H1 (cell line): ENCODE results near the gene GADD45GIP1. TPM values are rescaled to one million over a fixed set of nuclear protein-coding genes. Genes with fewer than 3 reads are reported as not detected.

Source experiments
- CTCF ChIA-PET: fragments of 300-600 bp; sonication (Branson Sonifier 250); formaldehyde crosslinking; loops from one replicate; lab custom pipeline; 2021; ENCODE audit not compliant: partially characterized antibody; lab: Charles Lee
- POLR2A ChIA-PET: fragments of 300-600 bp; sonication (Branson Sonifier 250); formaldehyde crosslinking; loops from one replicate; lab custom pipeline; 2021; ENCODE audit warnings: inconsistent platforms; ENCODE audit not compliant: partially characterized antibody; lab: Charles Lee
- DNase-seq, 2 experiments: peaks; one replicate each; pipeline versions ENCODE4 v3.0.0 to v3.0.0-alpha.2; 2010 to 2022; ENCODE audit warnings: low spot score in 2 of 2, low read depth in 1 of 2, mixed read lengths in 1 of 2
- FAIRE-seq: peaks from 2 replicates; lab custom pipeline; 2011; peaks lifted over from hg19 to GRCh38; lab: Jason Lieb, UNC
- H2AFZ ChIP-seq: 2 replicates; pipeline ENCODE4 v1.8.1; 2012; ENCODE audit warnings: low read length, inconsistent platforms
- H2AK5ac ChIP-seq: 2 replicates; pipeline ENCODE4 v1.6.1; 2013; ENCODE audit warnings: low read depth, low read length
- H2BK120ac ChIP-seq: replicated peaks from 2 replicates; pipeline ENCODE3; 2013; ENCODE audit warnings: low read depth, low read length, inconsistent platforms
- H2BK12ac ChIP-seq: 2 replicates; pipeline ENCODE4 v1.6.1; 2013; ENCODE audit warnings: low read depth, low read length
- H2BK15ac ChIP-seq: 2 replicates; pipeline ENCODE4 v1.6.1; 2013; ENCODE audit warnings: low read length
- H2BK20ac ChIP-seq: 2 replicates; pipeline ENCODE4 v1.6.1; 2013; ENCODE audit warnings: low read length
- H2BK5ac ChIP-seq: 2 replicates; pipeline ENCODE4 v1.6.1; 2013; ENCODE audit warnings: low read depth, low read length
- H3K14ac ChIP-seq: 2 replicates; pipeline ENCODE4 v1.6.1; 2013; ENCODE audit warnings: inconsistent platforms; ENCODE audit not compliant: insufficient read length
- H3K18ac ChIP-seq: 2 replicates; pipeline ENCODE4 v1.6.1; 2013; ENCODE audit warnings: low read length; ENCODE audit errors: extremely low read depth
- H3K23ac ChIP-seq: 2 replicates; pipeline ENCODE4 v1.6.1; 2013; ENCODE audit warnings: inconsistent platforms; ENCODE audit not compliant: insufficient read length
- H3K23me2 ChIP-seq: 2 replicates; pipeline ENCODE4 v1.6.1; 2013; ENCODE audit warnings: low read depth, low read length
- H3K27ac ChIP-seq: 2 replicates; pipeline ENCODE4 v1.6.1; 2011; ENCODE audit warnings: low read depth, low read length, inconsistent platforms
- H3K27me3 ChIP-seq, 4 experiments: replicated peaks in 1 of 4; 1 replicate in 1 of 4; 2 replicates in 3 of 4; pipeline versions ENCODE4 v1.6.1 to v1.8.1; 2011 to 2013; ENCODE audit warnings: low read length in 3 of 4, mild to moderate bottlenecking in 3 of 4, inconsistent platforms in 2 of 4, mixed read lengths in 2 of 4, moderate library complexity in 1 of 4; ENCODE audit not compliant: control insufficient read depth in 3 of 4, insufficient read depth in 3 of 4; ENCODE audit errors: extremely low read depth in 1 of 4
- H3K36me3 ChIP-seq, 4 experiments: 2 replicates each; pipeline versions ENCODE4 v1.6.1 to v1.8.1; 2011 to 2013; ENCODE audit warnings: mild to moderate bottlenecking in 4 of 4, low read length in 3 of 4, moderate library complexity in 2 of 4, control low read depth in 1 of 4, inconsistent platforms in 1 of 4; ENCODE audit not compliant: insufficient read depth in 4 of 4, control insufficient read depth in 2 of 4
- H3K4ac ChIP-seq: replicated peaks from 2 replicates; pipeline ENCODE3; 2013; ENCODE audit warnings: low read length, low read depth, mixed read lengths, inconsistent platforms; ENCODE audit not compliant: insufficient read length
- H3K4me1 ChIP-seq, 4 experiments: replicated peaks in 1 of 4; 1 replicate in 1 of 4; 2 replicates in 3 of 4; pipeline versions ENCODE4 v1.6.1 to v1.8.1; 2011 to 2013; ENCODE audit warnings: low read length in 3 of 4, inconsistent platforms in 2 of 4, mixed read lengths in 1 of 4; ENCODE audit not compliant: insufficient read depth in 4 of 4, control insufficient read depth in 3 of 4
- H3K4me2 ChIP-seq, 2 experiments: 2 replicates each; pipeline versions ENCODE4 v1.6.1 to v1.8.1; 2011 to 2013; ENCODE audit warnings: low read depth in 2 of 2, low read length in 2 of 2, control low read depth in 1 of 2, inconsistent platforms in 1 of 2, mild to moderate bottlenecking in 1 of 2; ENCODE audit not compliant: insufficient read depth in 1 of 2
- H3K4me3 ChIP-seq, 4 experiments: fragments of 200-600, 300-600 bp in 1 of 4; sonication (generic), shearing (Covaris generic), sonication (Bioruptor Twin) in 1 of 4; 2 replicates each; pipeline versions ENCODE4 v1.5.1 to v1.8.1; 2011 to 2016; ENCODE audit warnings: low read length in 4 of 4, low read depth in 3 of 4, control low read depth in 2 of 4, inconsistent platforms in 2 of 4, mild to moderate bottlenecking in 2 of 4, mixed read lengths in 1 of 4, moderate library complexity in 1 of 4; ENCODE audit not compliant: insufficient read depth in 2 of 4; ENCODE audit errors: extremely low read depth in 1 of 4
- H3K56ac ChIP-seq: replicated peaks from 2 replicates; pipeline ENCODE3; 2013; ENCODE audit warnings: low read depth, mild to moderate bottlenecking, mixed read lengths, low read length, inconsistent platforms; ENCODE audit not compliant: insufficient read length
- H3K79me1 ChIP-seq: 2 replicates; pipeline ENCODE4 v1.6.1; 2013; ENCODE audit warnings: low read depth, low read length, control low read depth
- H3K79me2 ChIP-seq, 2 experiments: 2 replicates each; pipeline versions ENCODE4 v1.6.1 to v1.8.1; 2012 to 2013; ENCODE audit warnings: low read length in 2 of 2, mild to moderate bottlenecking in 2 of 2, inconsistent platforms in 1 of 2; ENCODE audit not compliant: insufficient read depth in 2 of 2, control insufficient read depth in 1 of 2
- H3K9ac ChIP-seq, 4 experiments: replicated peaks in 1 of 4; 1 replicate in 1 of 4; 2 replicates in 3 of 4; pipeline versions ENCODE4 v1.6.1 to v1.8.1; 2011 to 2013; ENCODE audit warnings: low read depth in 3 of 4, low read length in 3 of 4, control low read depth in 2 of 4, mild to moderate bottlenecking in 2 of 4, moderate library complexity in 2 of 4, inconsistent platforms in 1 of 4; ENCODE audit errors: extremely low read depth in 1 of 4
- H3K9me3 ChIP-seq, 2 experiments: 2 replicates each; pipeline versions ENCODE4 v1.6.1 to v1.8.1; 2012 to 2013; ENCODE audit warnings: mild to moderate bottlenecking in 2 of 2, moderate library complexity in 2 of 2, control low read depth in 1 of 2, inconsistent platforms in 1 of 2, low read depth in 1 of 2, low read length in 1 of 2, mixed read lengths in 1 of 2; ENCODE audit not compliant: insufficient read depth in 2 of 2
- H4K20me1 ChIP-seq, 2 experiments: replicated peaks in 1 of 2; 2 replicates each; pipeline versions ENCODE3 to v1.8.1; 2011 to 2013; ENCODE audit warnings: inconsistent platforms in 2 of 2, low read length in 2 of 2, mild to moderate bottlenecking in 1 of 2; ENCODE audit not compliant: insufficient read depth in 2 of 2, control insufficient read depth in 1 of 2
- H4K5ac ChIP-seq: 2 replicates; pipeline ENCODE4 v1.6.1; 2013; ENCODE audit warnings: low read length, low read depth, mixed read lengths, inconsistent platforms; ENCODE audit not compliant: insufficient read length
- H4K8ac ChIP-seq: 2 replicates; pipeline ENCODE4 v1.8.0; 2013; ENCODE audit warnings: mild to moderate bottlenecking, moderate library complexity, low read length, inconsistent platforms; ENCODE audit not compliant: insufficient read depth; ENCODE audit errors: extremely low read depth
- H4K91ac ChIP-seq: replicated peaks from 2 replicates; pipeline ENCODE3; 2013; ENCODE audit warnings: low read length, mixed read lengths, inconsistent platforms; ENCODE audit not compliant: insufficient read length
- PHF8 ChIP-seq: fragments of 200-600 bp; sonication (generic); conservative IDR thresholded peaks from 2 replicates; pipeline ENCODE4 v1.7.1; 2012; ENCODE audit warnings: low read depth, mild to moderate bottlenecking, inconsistent platforms, low read length, moderate library complexity
- POLR2A ChIP-seq, 2 experiments: IDR thresholded peaks; 1 replicate in 1 of 2; 2 replicates in 1 of 2; pipeline ENCODE4 v1.6.1; 2011; ENCODE audit warnings: low read depth in 2 of 2, low read length in 2 of 2, mild to moderate bottlenecking in 2 of 2; ENCODE audit errors: control extremely low read depth in 1 of 2
- POLR2AphosphoS5 ChIP-seq: IDR thresholded peaks from 2 replicates; pipeline ENCODE4 v1.6.1; 2011; ENCODE audit warnings: low read depth, low read length
- RBBP5 ChIP-seq: IDR thresholded peaks from 2 replicates; pipeline ENCODE4 v1.7.1; 2012; ENCODE audit warnings: low read depth, mild to moderate bottlenecking, inconsistent platforms, low read length, moderate library complexity, borderline replicate concordance
- SP1 ChIP-seq: IDR thresholded peaks from 2 replicates; pipeline ENCODE4 v1.6.1; 2011; ENCODE audit warnings: low read depth, low read length
- ZNF274 ChIP-seq: IDR thresholded peaks from 2 replicates; pipeline ENCODE4 v1.7.0; 2012; ENCODE audit warnings: low read length, borderline replicate concordance; ENCODE audit errors: extremely low read depth
- WGBS, 2 experiments: shearing (Covaris generic) in 1 of 2; methylation state at CpG; one replicate each; pipeline versions ENCODE4 v1.1.6 to v1.1.7; 2013 to 2015; ENCODE audit warnings: low lambda C conversion rate in 2 of 2, mixed read lengths in 2 of 2, inconsistent platforms in 1 of 2, low coverage in 1 of 2, missing lambda C conversion rate in 1 of 2; ENCODE audit not compliant: insufficient replicate concordance in 2 of 2, insufficient coverage in 1 of 2, insufficient read length in 1 of 2; ENCODE audit errors: extremely low coverage in 1 of 2, missing lambda C conversion rate in 1 of 2; 5-methylcytosine and 5-hydroxymethylcytosine counted together
- polyA plus RNA-seq, 7 experiments: library from polyadenylated mRNA; depleted of rRNA in 3 of 7; stranded (reverse) in 5 of 7; unstranded in 2 of 7; fragments of >200 nt in 5 of 7; fragments of 200-250 nt in 2 of 7; gene quantifications; 1 replicate in 5 of 7; 2 replicates in 1 of 7; 4 replicates in 1 of 7; pipeline versions ENCODE4 v1.2.1 to v1.2.3, GENCODE V29; 2011 to 2013; ENCODE audit warnings: missing spikeins in 2 of 7, mixed read lengths in 2 of 7
- total RNA-seq: library from RNA; stranded (reverse); fragmentation: NEBNext Ultra II Directional; extraction: Animal tissue kit (Norgen Biotek cat#: 25700); gene quantifications from 2 replicates; pipeline ENCODE4 v1.2.1, GENCODE V29; 2021

Gene GADD45GIP1
- total and polyA plus RNA-seq, 2 of the 8 experiments (the other 6 are each of a cell fraction or from before 2014, with no cell fraction given): 42.2 to 42.6 TPM

DNA sequence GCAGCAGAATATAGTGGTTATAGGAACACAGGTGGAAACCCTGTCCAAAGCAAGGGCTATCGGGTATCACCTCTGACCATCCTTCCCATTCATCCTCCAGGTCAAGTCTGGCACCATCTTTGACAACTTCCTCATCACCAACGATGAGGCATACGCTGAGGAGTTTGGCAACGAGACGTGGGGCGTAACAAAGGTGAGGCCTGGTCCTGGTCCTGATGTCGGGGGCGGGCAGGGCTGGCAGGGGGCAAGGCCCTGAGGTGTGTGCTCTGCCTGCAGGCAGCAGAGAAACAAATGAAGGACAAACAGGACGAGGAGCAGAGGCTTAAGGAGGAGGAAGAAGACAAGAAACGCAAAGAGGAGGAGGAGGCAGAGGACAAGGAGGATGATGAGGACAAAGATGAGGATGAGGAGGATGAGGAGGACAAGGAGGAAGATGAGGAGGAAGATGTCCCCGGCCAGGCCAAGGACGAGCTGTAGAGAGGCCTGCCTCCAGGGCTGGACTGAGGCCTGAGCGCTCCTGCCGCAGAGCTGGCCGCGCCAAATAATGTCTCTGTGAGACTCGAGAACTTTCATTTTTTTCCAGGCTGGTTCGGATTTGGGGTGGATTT is 13.5 kb downstream of the GADD45GIP1 start:
- no peak overlapping the region for H2BK12ac ChIP-seq
- no peak overlapping the region for H3K14ac ChIP-seq
- TF ChIP-seq PHF8 (no peak), ZNF274 (no peak), POLR2A (IDR thresholded peaks at IDR 0.05; ENCODE audit: control extremely low read depth in 1 of 2, low read depth in 2 of 2, low read length in 2 of 2) (peak in 1 of 2 experiments; percentile 22; a peak in 2 of 3 replicates), SP1 (peak; percentile 39; the same call in 1 of the 2 replicates), POLR2AphosphoS5 (0 out of 2 replicates have a peak, but pooled peaks have one; percentile 8), RBBP5 (no peak)
- H3K23ac ChIP-seq: no peak overlapping the region
- no peak overlapping the region for H3K4ac ChIP-seq
- no peak overlapping the region for H3K56ac ChIP-seq
- H3K27ac ChIP-seq: peak overlapping the region; percentile 50; the same call in 1 of the 2 replicates
- H3K4me3 ChIP-seq: no peak overlapping the region
- H2BK5ac ChIP-seq: no peak overlapping the region
- H4K5ac ChIP-seq: no peak overlapping the region
- H3K27me3 ChIP-seq: no peaks in the 10 kb centered on the region
- H4K20me1 ChIP-seq: peaks cover 12 to 18% of the 10 kb centered on the region in 2 experiments
- FAIRE-seq: no peak
- no peak overlapping the region for H2BK120ac ChIP-seq
- no peak overlapping the region for H2BK20ac ChIP-seq
- WGBS, 2 experiments: 95% methylated on average over 17 of the region's 18 CpGs; no CpG with 5 or more reads in 1 of the 2 experiments
- H3K79me1 ChIP-seq: peaks cover 2% of the 10 kb centered on the region; the same call in 1 of the 2 replicates
- peaks cover 25 to 67% (median 47%) of the 10 kb centered on the region in 4 experiments for H3K36me3 ChIP-seq
- no peak overlapping the region; a peak in 1 of 7 replicates for H3K9ac ChIP-seq
- H2AFZ ChIP-seq: no peak overlapping the region
- H3K23me2 ChIP-seq: peaks cover 5% of the 10 kb centered on the region; the same call in 1 of the 2 replicates
- DNase-seq: no peak
- no peak overlapping the region for H4K91ac ChIP-seq
- H3K4me2 ChIP-seq: no peak overlapping the region; a peak in 1 of 4 replicates
- no peaks in the 10 kb centered on the region for H3K9me3 ChIP-seq
- ChIA-PET POLR2A (interaction anchor here (0.6 to 3.4 kb wide), 8 partner anchors 9 to 169 kb away, joined by 3 to 18 read pairs (median 6); partner anchors contain the start of gene FARSA), CTCF (no interaction called here)
- peak overlapping the region; percentile 53; the same call in 1 of the 2 replicates for H2AK5ac ChIP-seq
- H3K4me1 ChIP-seq: peaks cover 0 to 13% (median 5%) of the 10 kb centered on the region in 4 experiments; a peak in 4 of 7 replicates
- H4K8ac ChIP-seq: no peak overlapping the region
- H3K18ac ChIP-seq: no peak overlapping the region
- H3K79me2 ChIP-seq: peaks cover 13 to 44% of the 10 kb centered on the region in 2 experiments
- H2BK15ac ChIP-seq: no peak overlapping the region
